HEK293T (cell line): ENCODE data around the gene RCAN3.
A peak's percentile ranks its signal among the peaks of the same experiment; 100 is the strongest.
"Not testable (repeated sequence)": the region's sequence is repeated elsewhere in the genome, so short reads cannot be mapped to it uniquely, and the experiment has no call there.

Experiments
- CTCF ChIA-PET: fragments of 350-600 bp; formaldehyde crosslinking; extraction: SDS; loops from one replicate; lab custom pipeline; 2021; ENCODE audit warnings: antibody characterized with exemption, inconsistent platforms; lab: Yijun Ruan, JAX
- POLR2A ChIA-PET: fragments of 350-600 bp; formaldehyde crosslinking; extraction: SDS; loops from one replicate; lab custom pipeline; 2020; ENCODE audit warnings: antibody characterized with exemption, inconsistent platforms; lab: Yijun Ruan, JAX
- DNase-seq: peaks from one replicate; pipeline ENCODE4 v3.0.0; 2012; ENCODE audit warnings: mixed read lengths; ENCODE audit errors: extremely low spot score
- ARNT ChIP-seq: fragments of 450-650 bp; IDR thresholded peaks from 2 replicates; pipeline ENCODE4 v1.6.1; 2017; ENCODE audit warnings: mild to moderate bottlenecking
- BHLHE40 ChIP-seq: fragments of 450-650 bp; IDR thresholded peaks from 2 replicates; pipeline ENCODE4 v1.6.1; 2016; ENCODE audit warnings: mild to moderate bottlenecking, moderate library complexity, borderline replicate concordance
- CTBP1 ChIP-seq: fragments of 450-650 bp; IDR thresholded peaks from 2 replicates; pipeline ENCODE4 v1.6.1; 2016; ENCODE audit warnings: borderline replicate concordance
- ELF4 ChIP-seq: fragments of 450-650 bp; IDR thresholded peaks from 2 replicates; pipeline ENCODE4 v1.6.1; 2017; ENCODE audit warnings: antibody characterized with exemption
- FOXA1 ChIP-seq: fragments of 450-650 bp; IDR thresholded peaks from 2 replicates; pipeline ENCODE4 v1.6.1; 2016; ENCODE audit warnings: mild to moderate bottlenecking
- FOXK2 ChIP-seq: fragments of 450-650 bp; IDR thresholded peaks from 2 replicates; pipeline ENCODE4 v1.6.1; 2016; ENCODE audit warnings: mild to moderate bottlenecking
- FOXM1 ChIP-seq: fragments of 450-650 bp; IDR thresholded peaks from 2 replicates; pipeline ENCODE4 v1.6.1; 2017; ENCODE audit warnings: mild to moderate bottlenecking, borderline replicate concordance
- HDGF ChIP-seq: fragments of 450-650 bp; IDR thresholded peaks from 2 replicates; pipeline ENCODE4 v1.6.1; 2017; ENCODE audit warnings: antibody characterized with exemption, borderline replicate concordance
- L3MBTL2 ChIP-seq: fragments of 450-650 bp; conservative IDR thresholded peaks from 2 replicates; pipeline ENCODE4 v1.6.1; 2016; ENCODE audit warnings: mild to moderate bottlenecking
- LEF1 ChIP-seq: fragments of 450-650 bp; IDR thresholded peaks from 2 replicates; pipeline ENCODE4 v1.6.1; 2017; ENCODE audit warnings: mild to moderate bottlenecking, borderline replicate concordance
- NFRKB ChIP-seq: fragments of 450-650 bp; IDR thresholded peaks from 2 replicates; pipeline ENCODE4 v1.6.1; 2016; ENCODE audit warnings: mild to moderate bottlenecking, moderate library complexity
- PKNOX1 ChIP-seq: fragments of 450-650 bp; IDR thresholded peaks from 2 replicates; pipeline ENCODE4 v1.6.1; 2016
- SP1 ChIP-seq: fragments of 450-650 bp; IDR thresholded peaks from 2 replicates; pipeline ENCODE4 v1.6.1; 2017
- SUZ12 ChIP-seq: fragments of 450-650 bp; IDR thresholded peaks from 2 replicates; pipeline ENCODE4 v1.6.1; 2016; ENCODE audit warnings: mild to moderate bottlenecking
- TARDBP ChIP-seq: fragments of 450-650 bp; IDR thresholded peaks from 2 replicates; pipeline ENCODE4 v1.6.1; 2016
- ZNF384 ChIP-seq: fragments of 450-650 bp; IDR thresholded peaks from 2 replicates; pipeline ENCODE4 v1.6.1; 2016

RCAN3 gene

GRCh38 chr1:24502709-24503058 is at the start of gene RCAN3:
RCAN3 (plus strand) TSS chr1:24502836; CDS start chr1:24514373, 11,537 bp downstream.
- peak; percentile 94 for DNase-seq
- ChIA-PET CTCF (interaction anchor here (1.0 kb wide), 2 partner anchors 24 to 87 kb away, joined by 3 to 4 read pairs; partner anchors contain the start of gene NIPAL3), POLR2A (interaction anchor here (0.7 to 2.2 kb wide), 14 partner anchors 9 to 135 kb away, joined by 3 to 20 read pairs (median 4); partner anchors contain the start of gene NIPAL3)
- no peak for TF ChIP-seq FOXK2
- no peak for TF ChIP-seq PKNOX1
- no peak for TF ChIP-seq FOXM1
- TF ChIP-seq LEF1: no peak
- TF ChIP-seq NFRKB: no peak
- no peak for TF ChIP-seq L3MBTL2
- no peak for TF ChIP-seq FOXA1
- no peak for TF ChIP-seq HDGF
- TF ChIP-seq SP1: no peak
- no peak for TF ChIP-seq ELF4
- no peak for TF ChIP-seq SUZ12
- TF ChIP-seq BHLHE40: no peak
- TF ChIP-seq ARNT: no peak
- TF ChIP-seq ZNF384: no peak
- no peak for TF ChIP-seq CTBP1
- no peak for TF ChIP-seq TARDBP

GRCh38 chr1:24452922-24453485 is 49.6 kb upstream of the RCAN3 start:
- TF ChIP-seq ARNT (no peak), FOXK2 (no peak), NFRKB (no peak), ELF4 (no peak), ZNF384 (no peak), LEF1 (no peak), SP1 (no peak), FOXM1 (no peak), L3MBTL2 (no peak)
- POLR2A ChIA-PET: no interaction called here
- DNase-seq: no peak
- CTCF ChIA-PET: no interaction called here

- ChIA-PET CTCF (no interaction called here), POLR2A (no interaction called here)
- DNase-seq: no peak
- TF ChIP-seq FOXA1 (no peak), NFRKB (no peak), HDGF (no peak), LEF1 (no peak), FOXK2 (no peak), CTBP1 (no peak), PKNOX1 (no peak), SP1 (no peak)
Observed at GRCh38 chr1:24454673-24455072, 48.0 kb upstream of the RCAN3 start.

- no peak for TF ChIP-seq HDGF
- TF ChIP-seq ZNF384: no peak
- TF ChIP-seq FOXK2: no peak
- TF ChIP-seq LEF1: no peak
- TF ChIP-seq SUZ12: no peak
- TF ChIP-seq L3MBTL2: no peak
- no peak for TF ChIP-seq CTBP1
- no peak for TF ChIP-seq TARDBP
- TF ChIP-seq ARNT: no peak
- ChIA-PET CTCF (no interaction called here), POLR2A (no interaction called here)
- no peak for DNase-seq
Observed at GRCh38 chr1:24455272-24455671, 47.4 kb upstream of the RCAN3 start.

GRCh38 chr1:24457866-24458265 is 44.8 kb upstream of the RCAN3 start:
- POLR2A ChIA-PET: interaction anchor here (1.2 kb wide), 1 partner anchor 44 kb away, joined by 3 read pairs; the partner anchor contains the start of gene RCAN3
- DNase-seq: no peak
- CTCF ChIA-PET: interaction anchor here (1.2 kb wide), 1 partner anchor 43 kb away, joined by 3 read pairs; no protein-coding TSS in a partner anchor
- no peak for TF ChIP-seq HDGF
- TF ChIP-seq L3MBTL2: no peak
- TF ChIP-seq PKNOX1: no peak
- no peak for TF ChIP-seq FOXK2
- no peak for TF ChIP-seq ELF4
- TF ChIP-seq FOXM1: no peak
- no peak for TF ChIP-seq SUZ12
- TF ChIP-seq FOXA1: no peak
- no peak for TF ChIP-seq TARDBP
- TF ChIP-seq LEF1: no peak

GRCh38 chr1:24459551-24460266 is 42.9 kb upstream of the RCAN3 start:
- DNase-seq: no peak
- TF ChIP-seq CTBP1: no peak
- POLR2A ChIA-PET: no interaction called here
- CTCF ChIA-PET: no interaction called here

- POLR2A ChIA-PET, DNase-seq, CTCF ChIA-PET: not testable (repeated sequence)
Observed at GRCh38 chr1:24462128-24462527, 40.5 kb upstream of the RCAN3 start.
